ENCODE results near the gene MACROD2. TPM values are rescaled to one million over a fixed set of nuclear protein-coding genes. Genes with fewer than 3 reads are reported as not detected.

Gene MACROD2
- total and polyA plus RNA-seq, 2 experiments from 2014 or later, result 2.8 to 4.3 TPM

DNA sequence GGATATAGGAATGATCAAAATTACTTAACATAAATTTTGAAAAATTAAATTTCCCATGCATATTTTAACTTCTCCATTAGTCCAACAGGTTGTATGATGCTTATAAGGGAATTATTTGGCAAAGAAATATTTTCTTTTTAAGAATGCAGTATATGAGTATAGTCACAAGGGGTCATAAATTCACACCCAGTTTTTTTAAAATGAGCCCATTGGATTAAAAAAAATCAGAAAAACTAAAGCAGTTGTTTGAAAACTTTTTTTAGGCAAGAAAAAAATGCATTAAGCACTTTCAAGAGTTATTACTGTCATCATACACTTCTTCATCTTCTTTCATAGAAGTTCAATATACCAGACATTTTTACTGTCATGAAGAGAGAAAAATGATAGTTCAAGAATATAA lies 746.3 kb downstream of the MACROD2 start:
- no peaks in the 10 kb centered on the region for H3K27me3 Mint-ChIP-seq (ENCODE audit: insufficient read depth, low read depth, poor library complexity)
- Histone ChIP-seq H3K4me3 (no peak overlapping the region), H3F3A (replicated peaks; ENCODE audit: low read depth) (no peaks in the 10 kb centered on the region), H3K79me2 (replicated peaks; ENCODE audit: insufficient read depth) (no peaks in the 10 kb centered on the region), H2AFZ (no peak overlapping the region), H3K4me2 (no peak overlapping the region), H3K27me3 (ENCODE audit: insufficient read depth) (no peaks in the 10 kb centered on the region), H3K9me2 (ENCODE audit: insufficient read depth) (peaks cover 3% of the 10 kb centered on the region; the same call in 1 of the 2 replicates), H3K27ac (ENCODE audit: low read depth) (no peak overlapping the region), H3K36me3 (ENCODE audit: insufficient read depth) (no peaks in the 10 kb centered on the region), H3K4me1 (ENCODE audit: insufficient read depth) (peaks cover 5% of the 10 kb centered on the region; the same call in 1 of the 2 replicates), H4K20me1 (replicated peaks; ENCODE audit: insufficient read depth) (no peaks in the 10 kb centered on the region)
- no peaks in the 10 kb centered on the region for H3K36me3 Mint-ChIP-seq (ENCODE audit: low read depth)
- H3K4me3 Mint-ChIP-seq, result no peak overlapping the region
- no peak for ATAC-seq
- TF ChIP-seq STAT1 (IDR thresholded peaks at IDR 0.05; ENCODE audit: unreplicated experiment) (no peak), NANOG (IDR thresholded peaks at IDR 0.05; ENCODE audit: borderline replicate concordance) (no peak), EZH2 (IDR thresholded peaks at IDR 0.05; ENCODE audit: low read depth, unreplicated experiment) (no peak), JUNB (IDR thresholded peaks at IDR 0.05; ENCODE audit: unreplicated experiment) (no peak), EZH2phosphoT487 (IDR thresholded peaks at IDR 0.05; ENCODE audit: unreplicated experiment) (no peak), ZNF114 (CRISPR knock-in tag; IDR thresholded peaks at IDR 0.05) (no peak), ZNF331 (CRISPR knock-in tag; IDR thresholded peaks at IDR 0.05; ENCODE audit: low read depth) (no peak)
- TF ChIP-seq, protein P1, sequence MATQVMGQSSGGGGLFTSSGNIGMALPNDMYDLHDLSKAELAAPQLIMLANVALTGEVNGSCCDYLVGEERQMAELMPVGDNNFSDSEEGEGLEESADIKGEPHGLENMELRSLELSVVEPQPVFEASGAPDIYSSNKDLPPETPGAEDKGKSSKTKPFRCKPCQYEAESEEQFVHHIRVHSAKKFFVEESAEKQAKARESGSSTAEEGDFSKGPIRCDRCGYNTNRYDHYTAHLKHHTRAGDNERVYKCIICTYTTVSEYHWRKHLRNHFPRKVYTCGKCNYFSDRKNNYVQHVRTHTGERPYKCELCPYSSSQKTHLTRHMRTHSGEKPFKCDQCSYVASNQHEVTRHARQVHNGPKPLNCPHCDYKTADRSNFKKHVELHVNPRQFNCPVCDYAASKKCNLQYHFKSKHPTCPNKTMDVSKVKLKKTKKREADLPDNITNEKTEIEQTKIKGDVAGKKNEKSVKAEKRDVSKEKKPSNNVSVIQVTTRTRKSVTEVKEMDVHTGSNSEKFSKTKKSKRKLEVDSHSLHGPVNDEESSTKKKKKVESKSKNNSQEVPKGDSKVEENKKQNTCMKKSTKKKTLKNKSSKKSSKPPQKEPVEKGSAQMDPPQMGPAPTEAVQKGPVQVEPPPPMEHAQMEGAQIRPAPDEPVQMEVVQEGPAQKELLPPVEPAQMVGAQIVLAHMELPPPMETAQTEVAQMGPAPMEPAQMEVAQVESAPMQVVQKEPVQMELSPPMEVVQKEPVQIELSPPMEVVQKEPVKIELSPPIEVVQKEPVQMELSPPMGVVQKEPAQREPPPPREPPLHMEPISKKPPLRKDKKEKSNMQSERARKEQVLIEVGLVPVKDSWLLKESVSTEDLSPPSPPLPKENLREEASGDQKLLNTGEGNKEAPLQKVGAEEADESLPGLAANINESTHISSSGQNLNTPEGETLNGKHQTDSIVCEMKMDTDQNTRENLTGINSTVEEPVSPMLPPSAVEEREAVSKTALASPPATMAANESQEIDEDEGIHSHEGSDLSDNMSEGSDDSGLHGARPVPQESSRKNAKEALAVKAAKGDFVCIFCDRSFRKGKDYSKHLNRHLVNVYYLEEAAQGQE (IDR thresholded peaks at IDR 0.05; ENCODE audit: unreplicated experiment), result no peak
- TF ChIP-seq, protein P2, sequence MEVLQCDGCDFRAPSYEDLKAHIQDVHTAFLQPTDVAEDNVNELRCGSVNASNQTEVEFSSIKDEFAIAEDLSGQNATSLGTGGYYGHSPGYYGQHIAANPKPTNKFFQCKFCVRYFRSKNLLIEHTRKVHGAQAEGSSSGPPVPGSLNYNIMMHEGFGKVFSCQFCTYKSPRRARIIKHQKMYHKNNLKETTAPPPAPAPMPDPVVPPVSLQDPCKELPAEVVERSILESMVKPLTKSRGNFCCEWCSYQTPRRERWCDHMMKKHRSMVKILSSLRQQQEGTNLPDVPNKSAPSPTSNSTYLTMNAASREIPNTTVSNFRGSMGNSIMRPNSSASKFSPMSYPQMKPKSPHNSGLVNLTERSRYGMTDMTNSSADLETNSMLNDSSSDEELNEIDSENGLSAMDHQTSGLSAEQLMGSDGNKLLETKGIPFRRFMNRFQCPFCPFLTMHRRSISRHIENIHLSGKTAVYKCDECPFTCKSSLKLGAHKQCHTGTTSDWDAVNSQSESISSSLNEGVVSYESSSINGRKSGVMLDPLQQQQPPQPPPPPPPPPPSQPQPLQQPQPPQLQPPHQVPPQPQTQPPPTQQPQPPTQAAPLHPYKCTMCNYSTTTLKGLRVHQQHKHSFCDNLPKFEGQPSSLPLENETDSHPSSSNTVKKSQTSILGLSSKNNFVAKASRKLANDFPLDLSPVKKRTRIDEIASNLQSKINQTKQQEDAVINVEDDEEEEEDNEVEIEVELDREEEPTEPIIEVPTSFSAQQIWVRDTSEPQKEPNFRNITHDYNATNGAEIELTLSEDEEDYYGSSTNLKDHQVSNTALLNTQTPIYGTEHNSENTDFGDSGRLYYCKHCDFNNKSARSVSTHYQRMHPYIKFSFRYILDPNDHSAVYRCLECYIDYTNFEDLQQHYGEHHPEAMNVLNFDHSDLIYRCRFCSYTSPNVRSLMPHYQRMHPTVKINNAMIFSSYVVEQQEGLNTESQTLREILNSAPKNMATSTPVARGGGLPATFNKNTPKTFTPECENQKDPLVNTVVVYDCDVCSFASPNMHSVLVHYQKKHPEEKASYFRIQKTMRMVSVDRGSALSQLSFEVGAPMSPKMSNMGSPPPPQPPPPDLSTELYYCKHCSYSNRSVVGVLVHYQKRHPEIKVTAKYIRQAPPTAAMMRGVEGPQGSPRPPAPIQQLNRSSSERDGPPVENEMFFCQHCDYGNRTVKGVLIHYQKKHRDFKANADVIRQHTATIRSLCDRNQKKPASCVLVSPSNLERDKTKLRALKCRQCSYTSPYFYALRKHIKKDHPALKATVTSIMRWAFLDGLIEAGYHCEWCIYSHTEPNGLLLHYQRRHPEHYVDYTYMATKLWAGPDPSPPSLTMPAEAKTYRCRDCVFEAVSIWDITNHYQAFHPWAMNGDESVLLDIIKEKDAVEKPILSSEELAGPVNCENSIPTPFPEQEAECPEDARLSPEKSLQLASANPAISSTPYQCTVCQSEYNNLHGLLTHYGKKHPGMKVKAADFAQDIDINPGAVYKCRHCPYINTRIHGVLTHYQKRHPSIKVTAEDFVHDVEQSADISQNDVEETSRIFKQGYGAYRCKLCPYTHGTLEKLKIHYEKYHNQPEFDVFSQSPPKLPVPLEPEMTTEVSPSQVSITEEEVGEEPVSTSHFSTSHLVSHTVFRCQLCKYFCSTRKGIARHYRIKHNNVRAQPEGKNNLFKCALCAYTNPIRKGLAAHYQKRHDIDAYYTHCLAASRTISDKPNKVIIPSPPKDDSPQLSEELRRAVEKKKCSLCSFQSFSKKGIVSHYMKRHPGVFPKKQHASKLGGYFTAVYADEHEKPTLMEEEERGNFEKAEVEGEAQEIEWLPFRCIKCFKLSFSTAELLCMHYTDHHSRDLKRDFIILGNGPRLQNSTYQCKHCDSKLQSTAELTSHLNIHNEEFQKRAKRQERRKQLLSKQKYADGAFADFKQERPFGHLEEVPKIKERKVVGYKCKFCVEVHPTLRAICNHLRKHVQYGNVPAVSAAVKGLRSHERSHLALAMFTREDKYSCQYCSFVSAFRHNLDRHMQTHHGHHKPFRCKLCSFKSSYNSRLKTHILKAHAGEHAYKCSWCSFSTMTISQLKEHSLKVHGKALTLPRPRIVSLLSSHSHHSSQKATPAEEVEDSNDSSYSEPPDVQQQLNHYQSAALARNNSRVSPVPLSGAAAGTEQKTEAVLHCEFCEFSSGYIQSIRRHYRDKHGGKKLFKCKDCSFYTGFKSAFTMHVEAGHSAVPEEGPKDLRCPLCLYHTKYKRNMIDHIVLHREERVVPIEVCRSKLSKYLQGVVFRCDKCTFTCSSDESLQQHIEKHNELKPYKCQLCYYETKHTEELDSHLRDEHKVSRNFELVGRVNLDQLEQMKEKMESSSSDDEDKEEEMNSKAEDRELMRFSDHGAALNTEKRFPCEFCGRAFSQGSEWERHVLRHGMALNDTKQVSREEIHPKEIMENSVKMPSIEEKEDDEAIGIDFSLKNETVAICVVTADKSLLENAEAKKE (CRISPR knock-in tag; IDR thresholded peaks at IDR 0.05), result no peak
- TF ChIP-seq, protein P3, sequence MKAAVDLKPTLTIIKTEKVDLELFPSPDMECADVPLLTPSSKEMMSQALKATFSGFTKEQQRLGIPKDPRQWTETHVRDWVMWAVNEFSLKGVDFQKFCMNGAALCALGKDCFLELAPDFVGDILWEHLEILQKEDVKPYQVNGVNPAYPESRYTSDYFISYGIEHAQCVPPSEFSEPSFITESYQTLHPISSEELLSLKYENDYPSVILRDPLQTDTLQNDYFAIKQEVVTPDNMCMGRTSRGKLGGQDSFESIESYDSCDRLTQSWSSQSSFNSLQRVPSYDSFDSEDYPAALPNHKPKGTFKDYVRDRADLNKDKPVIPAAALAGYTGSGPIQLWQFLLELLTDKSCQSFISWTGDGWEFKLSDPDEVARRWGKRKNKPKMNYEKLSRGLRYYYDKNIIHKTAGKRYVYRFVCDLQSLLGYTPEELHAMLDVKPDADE (IDR thresholded peaks at IDR 0.05), result no peak
- H3K4me1 Mint-ChIP-seq, result peaks cover 13% of the 10 kb centered on the region; the same call in 2 of the 3 replicates
- no peaks in the 10 kb centered on the region for H3K9me3 Mint-ChIP-seq
- no peak for DNase-seq (ENCODE audit: low spot score)
- H3K27ac Mint-ChIP-seq, result no peak overlapping the region

Measured in GM23338 (cell line).